Astrocyte of the cerebellum (primary cell): Measurements from ENCODE around the gene USP33.
"Not testable (repeated sequence)": the region's sequence is repeated elsewhere in the genome, so short reads cannot be mapped to it uniquely, and the experiment has no call there.

Experiments used
- DNase-seq: peaks from one replicate; pipeline ENCODE4 v3.0.0-alpha.2; 2011; ENCODE audit warnings: low read depth
- H3K4me3 ChIP-seq: 2 replicates; pipeline ENCODE4 v1.5.1; 2011; ENCODE audit warnings: mild to moderate bottlenecking, low read depth, low read length, moderate library complexity
- CTCF ChIP-seq: IDR thresholded peaks from 2 replicates; pipeline ENCODE4 v1.5.1; 2012; ENCODE audit warnings: low read length, low read depth, moderate library complexity, mild to moderate bottlenecking; ENCODE audit errors: missing control alignments
- in situ Hi-C: cut with HindIII; loops from 2 replicates; pipeline ENCODE4 v1.10.0; 2017; ENCODE audit warnings: low sequenced_read_pairs

Gene USP33

DNA sequence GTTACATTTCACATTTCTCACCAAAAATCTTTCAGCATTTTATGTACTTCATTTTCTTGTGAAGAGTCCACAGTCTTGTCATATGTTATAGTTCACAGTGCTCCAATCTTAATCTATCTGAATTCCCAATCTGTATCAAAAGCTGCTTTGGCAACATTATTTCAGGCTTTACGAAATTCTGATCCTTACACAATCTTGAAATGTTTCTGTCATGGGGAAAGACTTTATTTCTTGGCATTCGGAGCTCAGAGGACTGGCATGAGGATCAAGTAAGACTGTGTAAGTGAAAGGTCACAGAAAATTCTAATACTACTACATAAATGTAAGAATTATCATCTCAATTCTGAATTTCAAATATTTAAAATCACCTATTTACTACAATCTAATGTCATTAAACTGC lies 2.0 kb downstream of the USP33 start:
- no peak overlapping the region for H3K4me3 ChIP-seq
- DNase-seq: no peak
- TF ChIP-seq CTCF: no peak
- in situ Hi-C loops: no loop called here

DNA sequence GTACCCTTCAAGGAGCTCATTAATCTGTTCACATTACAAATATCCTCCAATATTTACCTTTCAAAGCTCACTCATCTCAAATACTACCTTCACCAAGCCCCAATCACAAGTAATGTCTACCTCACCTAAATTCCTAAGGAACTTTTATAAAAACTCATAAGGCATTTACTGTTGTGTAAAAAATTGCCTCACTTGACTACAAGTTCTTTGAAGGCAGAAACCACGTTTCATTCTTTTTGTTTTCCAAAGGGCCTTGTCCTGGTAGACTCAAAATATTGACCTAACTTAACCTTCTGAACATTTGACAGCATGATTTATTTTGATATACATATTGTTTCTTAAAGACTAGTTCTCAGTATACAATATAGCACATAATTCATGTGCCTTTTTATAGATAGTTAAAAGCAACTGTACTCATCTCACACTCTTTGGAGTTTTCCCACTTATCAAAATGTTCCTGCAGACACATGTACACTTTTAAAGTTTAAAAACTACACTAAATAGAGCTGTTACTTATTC lies 2.5 kb downstream of the USP33 start:
- in situ Hi-C loops: no loop called here
- no peak for DNase-seq
- no peak for TF ChIP-seq CTCF
- no peak overlapping the region for H3K4me3 ChIP-seq

DNA sequence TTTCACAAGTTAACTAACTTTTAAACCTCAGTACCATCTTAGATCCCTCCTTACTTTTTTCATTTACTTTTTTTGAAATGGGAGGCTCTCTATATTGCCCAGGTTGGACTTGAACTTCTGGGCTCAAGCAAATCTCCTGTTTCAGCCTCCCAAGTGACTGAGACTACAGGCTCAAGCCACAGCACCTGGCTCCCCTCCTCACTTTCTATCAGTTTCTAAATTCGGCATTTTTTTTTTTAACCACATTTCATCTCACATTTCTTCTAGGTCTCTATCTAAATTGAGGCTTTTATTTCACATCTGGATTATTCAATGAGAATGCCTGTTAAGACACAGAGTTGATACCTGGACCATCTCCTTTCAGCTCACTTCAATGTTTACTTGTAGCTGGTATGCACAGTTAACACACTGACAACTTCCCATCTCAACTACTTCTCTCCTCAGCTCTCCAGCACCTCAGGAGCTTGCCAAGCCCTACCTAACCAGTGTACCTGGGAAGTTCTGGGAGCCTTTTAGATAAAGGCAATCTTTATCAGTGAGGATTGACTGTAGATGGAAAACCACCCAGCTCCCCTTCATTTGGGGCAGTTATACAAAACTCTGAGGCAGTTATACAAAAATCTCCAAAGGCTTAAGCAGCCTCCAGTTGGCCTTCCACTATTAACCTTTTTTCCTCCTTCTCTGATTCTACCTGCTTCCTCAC lies 3.4 kb downstream of the USP33 start:
- DNase-seq: no peak
- TF ChIP-seq CTCF: no peak
- in situ Hi-C loops: no loop called here
- no peak overlapping the region for H3K4me3 ChIP-seq

DNA sequence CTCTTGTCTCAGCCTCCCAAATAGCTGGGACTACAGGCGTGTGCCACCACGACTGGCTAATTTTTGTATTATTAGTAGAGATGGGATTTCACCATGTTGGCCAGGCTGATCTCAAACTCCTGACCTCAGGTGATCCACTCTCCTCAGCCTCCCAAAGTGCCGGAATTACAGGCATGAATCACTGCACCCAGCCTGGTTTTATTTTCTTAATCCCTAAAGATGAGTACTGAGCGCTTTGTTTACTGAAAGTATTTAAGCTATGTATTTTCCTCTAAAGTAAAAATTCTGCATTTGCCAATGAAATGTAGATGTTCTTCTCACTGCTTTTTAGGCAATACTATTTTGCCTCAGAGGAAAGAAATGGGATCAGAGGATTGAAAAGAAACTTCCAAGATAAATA lies 10.2 kb downstream of the USP33 start:
- DNase-seq, in situ Hi-C loops, H3K4me3 ChIP-seq: not testable (repeated sequence)

DNA sequence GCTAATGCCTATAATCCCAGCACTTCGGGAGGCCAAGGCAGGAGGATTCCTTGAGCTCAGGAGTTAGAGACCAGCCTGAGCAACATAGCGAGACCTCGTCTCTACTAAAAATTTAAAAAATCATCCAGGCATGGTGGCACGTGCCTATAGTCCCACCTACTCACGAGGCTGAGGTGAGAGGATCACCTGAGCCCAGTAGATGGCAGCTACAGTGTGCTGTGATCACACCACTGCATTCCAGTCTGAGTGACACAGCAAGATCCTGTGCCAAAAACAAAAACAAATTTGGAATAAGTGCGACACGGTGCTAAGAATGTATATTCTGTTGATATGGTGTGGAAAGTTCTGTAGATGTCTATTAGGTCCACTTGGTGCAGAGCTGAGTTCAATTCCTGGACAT lies 15.1 kb downstream of the USP33 start:
- in situ Hi-C loops: loop anchor here (5.0 kb wide), 1 partner anchor 53 kb away; no protein-coding TSS in a partner anchor
- no peak overlapping the region for H3K4me3 ChIP-seq
- TF ChIP-seq CTCF: no peak
- no peak for DNase-seq

GRCh38 chr1:77742011-77742555 lies 17.6 kb downstream of the USP33 start:
- TF ChIP-seq CTCF: no peak
- DNase-seq: no peak
- H3K4me3 ChIP-seq: no peak overlapping the region
- in situ Hi-C loops: loop anchor here (5.0 kb wide), 1 partner anchor 55 kb away; no protein-coding TSS in a partner anchor

- TF ChIP-seq CTCF: no peak
These were observed 18.3 kb downstream of the USP33 start for GRCh38 chr1:77741316-77741715.

More at GRCh38 chr1:77741316-77741715, 18.3 kb downstream of the USP33 start:
- DNase-seq: no peak
- H3K4me3 ChIP-seq: no peak overlapping the region
- in situ Hi-C loops: loop anchor here (5.0 kb wide), 1 partner anchor 56 kb away; no protein-coding TSS in a partner anchor
